ENCODE measurements around the gene ALOX12. TPM values are rescaled to one million over a fixed set of nuclear protein-coding genes. Genes with fewer than 3 reads are reported as not detected.

ALOX12 gene
- total RNA-seq, 2 donors from 2014 or later: 2.0 TPM; not detected in 1

- H3K27ac ChIP-seq: no peak overlapping the region
- no peak overlapping the region for H3K9ac ChIP-seq (ENCODE audit: low read depth in 2 of 2, low read length in 2 of 2)
- peaks cover 5% of the 10 kb centered on the region for H3K4me1 ChIP-seq
- intact Hi-C loops (cut with DNase I): no loop called here
- H3K4me3 ChIP-seq: peak overlapping the region; percentile 24
- no peaks in the 10 kb centered on the region for H3K27me3 ChIP-seq
- no peak for TF ChIP-seq CTCF (IDR thresholded peaks at IDR 0.05)
- H3K36me3 ChIP-seq: no peaks in the 10 kb centered on the region
- no peak for DNase-seq
- H3K9me3 ChIP-seq: no peaks in the 10 kb centered on the region
Measured at GRCh38 chr17:6996256-6997011, 585 bp downstream of the ALOX12 start.

GRCh38 chr17:6997171-6997570 lies 1.3 kb downstream of the ALOX12 start:
- Histone ChIP-seq H3K4me1 (peaks cover 5% of the 10 kb centered on the region), H3K27me3 (no peaks in the 10 kb centered on the region), H3K36me3 (no peaks in the 10 kb centered on the region), H3K9ac (ENCODE audit: low read depth in 2 of 2, low read length in 2 of 2) (no peak overlapping the region), H3K27ac (no peak overlapping the region), H3K4me3 (no peak overlapping the region), H3K9me3 (no peaks in the 10 kb centered on the region)
- DNase-seq: no peak
- intact Hi-C loops (cut with DNase I): no loop called here
- no peak for TF ChIP-seq CTCF (IDR thresholded peaks at IDR 0.05)

- no peaks in the 10 kb centered on the region for H3K36me3 ChIP-seq
- intact Hi-C loops (cut with DNase I): no loop called here
- peaks cover 5% of the 10 kb centered on the region for H3K4me1 ChIP-seq
- H3K27ac ChIP-seq: no peak overlapping the region
- DNase-seq: no peak
- no peak for TF ChIP-seq CTCF (IDR thresholded peaks at IDR 0.05)
- H3K9ac ChIP-seq (ENCODE audit: low read depth in 2 of 2, low read length in 2 of 2): no peak overlapping the region
- no peaks in the 10 kb centered on the region for H3K27me3 ChIP-seq
- no peak overlapping the region for H3K4me3 ChIP-seq
- no peaks in the 10 kb centered on the region for H3K9me3 ChIP-seq
Measured at GRCh38 chr17:6998855-6999508, 3.1 kb downstream of the ALOX12 start.

GRCh38 chr17:7001318-7001961 lies 5.6 kb downstream of the ALOX12 start:
- Histone ChIP-seq H3K27me3 (no peaks in the 10 kb centered on the region), H3K4me3 (no peak overlapping the region), H3K9me3 (no peaks in the 10 kb centered on the region), H3K27ac (no peak overlapping the region), H3K4me1 (peaks cover 2% of the 10 kb centered on the region), H3K36me3 (no peaks in the 10 kb centered on the region), H3K9ac (ENCODE audit: low read depth in 2 of 2, low read length in 2 of 2) (no peak overlapping the region)
- DNase-seq: no peak
- intact Hi-C loops (cut with DNase I): no loop called here
- TF ChIP-seq CTCF (IDR thresholded peaks at IDR 0.05): no peak

DNA sequence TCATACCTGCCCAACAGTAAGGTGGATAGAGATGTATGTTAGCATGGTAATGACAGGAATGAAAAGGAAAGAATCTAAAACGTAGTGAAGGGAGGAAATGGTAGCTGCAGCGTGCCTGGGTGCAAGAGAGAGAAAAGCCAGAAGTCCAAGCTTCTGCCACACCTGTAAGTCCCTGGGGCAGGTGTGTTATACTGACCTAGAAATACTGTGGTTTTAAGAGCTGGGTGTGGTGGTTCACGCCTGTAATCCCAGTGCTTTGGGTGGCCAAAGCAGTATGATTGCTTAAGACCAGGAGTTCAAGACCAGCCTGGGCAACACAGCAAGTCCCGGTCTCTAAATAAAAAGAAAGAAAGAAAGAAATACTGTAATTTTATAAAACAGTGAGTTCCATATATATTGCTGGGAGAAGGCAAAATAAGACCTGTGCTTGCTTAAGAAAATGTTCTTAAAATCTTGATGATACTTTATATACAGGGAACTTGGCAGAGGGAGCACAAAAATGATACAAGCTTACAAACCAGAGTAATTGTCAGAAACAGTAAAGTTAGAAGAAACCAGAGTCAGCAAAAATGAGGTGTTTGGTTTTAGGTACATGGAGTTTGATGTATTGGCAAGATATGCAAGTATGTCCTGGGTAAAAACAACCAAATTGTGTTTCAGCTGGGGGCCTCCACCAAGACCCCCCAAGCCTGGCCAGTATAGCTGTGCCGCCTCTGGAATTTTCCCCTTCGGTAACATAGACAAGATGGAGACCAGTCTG lies 6.6 kb downstream of the ALOX12 start:
- intact Hi-C loops (cut with DNase I): no loop called here

More for the DNA sequence above, 6.6 kb downstream of the ALOX12 start:
- Histone ChIP-seq H3K9ac (ENCODE audit: low read depth in 2 of 2, low read length in 2 of 2) (no peak overlapping the region), H3K27me3 (no peaks in the 10 kb centered on the region), H3K36me3 (no peaks in the 10 kb centered on the region), H3K4me3 (no peak overlapping the region), H3K9me3 (no peaks in the 10 kb centered on the region), H3K27ac (no peak overlapping the region), H3K4me1 (no peaks in the 10 kb centered on the region)
- no peak for DNase-seq
- TF ChIP-seq CTCF (IDR thresholded peaks at IDR 0.05): no peak
